ENCODE data around the gene ARFIP1.

- no peak for TF ChIP-seq CTCF (IDR thresholded peaks at IDR 0.05)
- no peak for TF ChIP-seq ZFX (IDR thresholded peaks at IDR 0.05; ENCODE audit: borderline replicate concordance)
These were observed 28.9 kb downstream of the ARFIP1 start for GRCh38 chr4:152808670-152809069.
